ENCODE results near the gene LAMA2. TPM values are rescaled to one million over a fixed set of nuclear protein-coding genes. Genes with fewer than 3 reads are reported as not detected.

LAMA2 gene
- total RNA-seq, 2 experiments from 2014 or later: 0.69 to 1.5 TPM

GRCh38 chr6:129098061-129098553, 215.2 kb downstream of the LAMA2 start:
- Mint-ChIP-seq H3K27ac (no peak overlapping the region), H3K9me3 (no peaks in the 10 kb centered on the region), H3K27me3 (no peaks in the 10 kb centered on the region), H3K4me1 (ENCODE audit: low read depth) (no peaks in the 10 kb centered on the region), H3K36me3 (ENCODE audit: low read depth) (no peaks in the 10 kb centered on the region), H3K4me3 (no peak overlapping the region)
- intact Hi-C loops (cut with micrococcal nuclease): no loop called here
- DNase-seq: no peak
- ChIA-PET POLR2A (no interaction called here), CTCF (no interaction called here)
- no peak for ATAC-seq
- no peak for TF ChIP-seq CTCF (IDR thresholded peaks at IDR 0.05)

DNA sequence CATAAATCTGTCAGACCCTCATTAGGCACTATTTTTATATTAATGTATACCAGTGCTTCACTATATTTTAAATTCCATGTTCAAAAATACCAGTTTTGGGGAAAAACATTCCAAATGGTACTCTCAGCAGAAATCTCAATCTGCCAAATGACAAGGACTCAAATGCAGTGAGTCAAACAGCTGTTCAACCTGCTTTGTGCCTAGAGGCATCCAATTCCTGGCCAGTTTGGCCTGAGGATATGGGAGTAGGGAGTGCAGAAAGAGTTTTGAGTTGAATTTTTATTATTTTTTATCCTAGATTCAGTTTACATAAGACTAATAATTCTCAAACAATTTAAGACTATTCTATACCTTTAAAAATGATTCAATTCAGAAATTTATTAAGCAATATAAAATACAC, 216.8 kb downstream of the LAMA2 start:
- no peak for ATAC-seq
- H3K4me3 Mint-ChIP-seq: no peak overlapping the region
- ChIA-PET POLR2A (interaction anchor here (0.6 kb wide), 1 partner anchor 39 kb away, joined by 3 read pairs; no protein-coding TSS in a partner anchor), CTCF (no interaction called here)
- intact Hi-C loops (cut with micrococcal nuclease): no loop called here
- peaks cover 4% of the 10 kb centered on the region for H3K27me3 Mint-ChIP-seq
- no peaks in the 10 kb centered on the region for H3K4me1 Mint-ChIP-seq (ENCODE audit: low read depth)
- no peak overlapping the region for H3K27ac Mint-ChIP-seq
- TF ChIP-seq CTCF (IDR thresholded peaks at IDR 0.05): no peak
- no peaks in the 10 kb centered on the region for H3K36me3 Mint-ChIP-seq (ENCODE audit: low read depth)
- no peaks in the 10 kb centered on the region for H3K9me3 Mint-ChIP-seq
- DNase-seq: no peak

DNA sequence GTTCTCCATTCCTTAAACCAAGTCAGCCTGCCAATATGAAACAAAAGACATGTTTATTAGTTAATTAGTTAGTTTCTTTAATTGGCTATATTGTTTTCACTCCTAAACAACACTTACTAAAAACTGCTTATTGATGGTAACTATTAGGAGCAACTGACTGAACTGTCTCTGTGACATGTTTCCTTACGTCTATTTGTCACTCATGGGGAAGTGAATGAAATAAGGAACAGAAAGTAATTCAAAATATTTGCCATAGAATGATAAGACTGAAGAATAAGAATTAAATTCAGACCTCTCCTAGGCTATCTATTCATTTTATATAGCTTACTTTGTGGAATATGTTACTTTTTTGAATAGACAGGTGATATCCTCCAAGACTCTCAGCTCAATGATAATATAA, 217.2 kb downstream of the LAMA2 start:
- no peaks in the 10 kb centered on the region for H3K4me1 Mint-ChIP-seq (ENCODE audit: low read depth)
- no peaks in the 10 kb centered on the region for H3K36me3 Mint-ChIP-seq (ENCODE audit: low read depth)
- no peak overlapping the region for H3K27ac Mint-ChIP-seq
- H3K9me3 Mint-ChIP-seq: no peaks in the 10 kb centered on the region
- no peak for ATAC-seq
- DNase-seq: no peak
- H3K27me3 Mint-ChIP-seq: peaks cover 4% of the 10 kb centered on the region
- no peak for TF ChIP-seq CTCF (IDR thresholded peaks at IDR 0.05)
- ChIA-PET POLR2A (interaction anchor here (0.6 kb wide), 1 partner anchor 38 kb away, joined by 3 read pairs; no protein-coding TSS in a partner anchor), CTCF (no interaction called here)
- intact Hi-C loops (cut with micrococcal nuclease): no loop called here
- H3K4me3 Mint-ChIP-seq: no peak overlapping the region

DNA sequence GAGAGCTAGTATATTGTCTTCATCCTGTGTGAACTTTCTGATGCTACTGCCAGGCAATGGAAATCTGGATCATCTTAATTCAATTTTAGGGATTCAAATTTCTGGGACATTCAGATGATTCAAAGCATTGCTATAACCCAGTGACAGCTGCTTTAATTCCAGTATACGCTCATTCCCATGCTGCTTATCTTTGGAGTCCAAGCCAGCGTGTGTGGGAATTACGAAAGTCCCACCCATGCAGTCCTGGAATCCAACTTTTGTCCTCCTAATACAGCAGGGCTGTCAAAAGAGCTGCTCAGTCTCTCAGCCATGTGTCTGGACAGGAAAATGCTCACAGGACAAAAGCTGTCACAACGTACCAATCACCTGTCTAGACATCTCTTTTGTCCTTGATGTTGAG, 219.8 kb downstream of the LAMA2 start:
- Mint-ChIP-seq H3K4me3 (no peak overlapping the region), H3K36me3 (ENCODE audit: low read depth) (no peaks in the 10 kb centered on the region), H3K4me1 (ENCODE audit: low read depth) (no peaks in the 10 kb centered on the region), H3K9me3 (no peaks in the 10 kb centered on the region), H3K27ac (no peak overlapping the region), H3K27me3 (peaks cover 4% of the 10 kb centered on the region)
- CTCF ChIA-PET: no interaction called here
- no peak for TF ChIP-seq CTCF (IDR thresholded peaks at IDR 0.05)
- no peak for DNase-seq
- intact Hi-C loops (cut with micrococcal nuclease): no loop called here
- ATAC-seq: no peak
- POLR2A ChIA-PET: no interaction called here

- H3K4me1 Mint-ChIP-seq (ENCODE audit: low read depth): no peaks in the 10 kb centered on the region
- no peak overlapping the region for H3K27ac Mint-ChIP-seq
- ChIA-PET POLR2A (interaction anchor here (0.9 kb wide), 1 partner anchor 11 kb away, joined by 3 read pairs; no protein-coding TSS in a partner anchor), CTCF (no interaction called here)
- DNase-seq (no peak), ATAC-seq (no peak)
- no peaks in the 10 kb centered on the region for H3K36me3 Mint-ChIP-seq (ENCODE audit: low read depth)
- no peak overlapping the region for H3K4me3 Mint-ChIP-seq
- TF ChIP-seq CTCF (IDR thresholded peaks at IDR 0.05): no peak
- no peaks in the 10 kb centered on the region for H3K9me3 Mint-ChIP-seq
- intact Hi-C loops (cut with micrococcal nuclease): no loop called here
- H3K27me3 Mint-ChIP-seq: peaks cover 8% of the 10 kb centered on the region
Observed at GRCh38 chr6:129104131-129104530, 221.2 kb downstream of the LAMA2 start.

All from activated CD8-positive, alpha-beta T cell treated with anti-CD3 and anti-CD28 coated beads for 36 hours (primary cell).